Measurements from ENCODE around the gene UMODL1. TPM values are rescaled to one million over a fixed set of nuclear protein-coding genes. Genes with fewer than 3 reads are reported as not detected.

The UMODL1 gene
- total RNA-seq, 1 experiment from 2014 or later: 2.3 TPM

GRCh38 chr21:42041711-42042110, 29.4 kb upstream of the UMODL1 start:
- no peak overlapping the region for H3K4me3 ChIP-seq (ENCODE audit: low read length)
- H3K36me3 ChIP-seq (ENCODE audit: insufficient read depth, low read length): no peaks in the 10 kb centered on the region
- no peak for DNase-seq
- no peak overlapping the region for H2AFZ ChIP-seq (ENCODE audit: low read length)
- H3K9me3 ChIP-seq (ENCODE audit: low read length): no peaks in the 10 kb centered on the region
- no peak overlapping the region for H3K4me2 ChIP-seq (ENCODE audit: low read depth, low read length, poor library complexity, severe bottlenecking)
- H3K9ac ChIP-seq (ENCODE audit: low read length): no peak overlapping the region
- 0 out of 2 replicates have a peak, but pooled peaks cover 5% of the 10 kb centered on the region for H4K20me1 ChIP-seq (ENCODE audit: insufficient read depth, low read depth, low read length)
- no peaks in the 10 kb centered on the region for H3K9me2 ChIP-seq (replicated peaks; ENCODE audit: insufficient read depth, low read length)
- H3K27ac ChIP-seq (ENCODE audit: low read length): no peak overlapping the region
- H3K27me3 ChIP-seq (ENCODE audit: low read length): no peaks in the 10 kb centered on the region
- no peaks in the 10 kb centered on the region for H3K4me1 ChIP-seq (ENCODE audit: low read length)
- H3K79me2 ChIP-seq (ENCODE audit: low read length): no peaks in the 10 kb centered on the region

DNA sequence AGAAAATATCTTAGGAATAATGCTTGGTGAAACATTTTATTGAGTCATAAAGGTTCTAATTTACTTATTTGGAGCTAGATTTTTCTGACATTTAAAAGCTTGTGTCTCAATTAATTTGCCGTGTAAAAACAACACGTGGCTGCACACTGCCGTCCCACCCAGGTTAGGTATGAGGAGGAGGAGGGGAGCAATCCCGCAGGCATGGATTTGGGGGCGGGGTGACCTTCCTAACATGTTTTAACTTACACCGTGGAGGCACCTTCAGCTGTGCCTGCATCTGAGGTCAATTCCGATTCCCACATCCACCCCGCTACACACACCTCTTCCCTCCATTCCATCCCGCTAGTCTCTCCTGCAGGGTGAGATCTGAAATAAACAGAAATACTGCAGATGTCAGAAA, 28.5 kb upstream of the UMODL1 start:
- H3K79me2 ChIP-seq (ENCODE audit: low read length): no peaks in the 10 kb centered on the region
- no peaks in the 10 kb centered on the region for H3K9me2 ChIP-seq (replicated peaks; ENCODE audit: insufficient read depth, low read length)
- H3K9me3 ChIP-seq (ENCODE audit: low read length): no peaks in the 10 kb centered on the region
- H3K36me3 ChIP-seq (ENCODE audit: insufficient read depth, low read length): no peaks in the 10 kb centered on the region
- H3K4me1 ChIP-seq (ENCODE audit: low read length): no peaks in the 10 kb centered on the region
- 0 out of 2 replicates have a peak, but pooled peaks cover 5% of the 10 kb centered on the region for H4K20me1 ChIP-seq (ENCODE audit: insufficient read depth, low read depth, low read length)
- no peak overlapping the region for H2AFZ ChIP-seq (ENCODE audit: low read length)
- DNase-seq: no peak
- no peak overlapping the region for H3K27ac ChIP-seq (ENCODE audit: low read length)
- no peak overlapping the region for H3K4me3 ChIP-seq (ENCODE audit: low read length)
- no peaks in the 10 kb centered on the region for H3K27me3 ChIP-seq (ENCODE audit: low read length)
- H3K4me2 ChIP-seq (ENCODE audit: low read depth, low read length, poor library complexity, severe bottlenecking): no peak overlapping the region
- no peak overlapping the region for H3K9ac ChIP-seq (ENCODE audit: low read length)

DNA sequence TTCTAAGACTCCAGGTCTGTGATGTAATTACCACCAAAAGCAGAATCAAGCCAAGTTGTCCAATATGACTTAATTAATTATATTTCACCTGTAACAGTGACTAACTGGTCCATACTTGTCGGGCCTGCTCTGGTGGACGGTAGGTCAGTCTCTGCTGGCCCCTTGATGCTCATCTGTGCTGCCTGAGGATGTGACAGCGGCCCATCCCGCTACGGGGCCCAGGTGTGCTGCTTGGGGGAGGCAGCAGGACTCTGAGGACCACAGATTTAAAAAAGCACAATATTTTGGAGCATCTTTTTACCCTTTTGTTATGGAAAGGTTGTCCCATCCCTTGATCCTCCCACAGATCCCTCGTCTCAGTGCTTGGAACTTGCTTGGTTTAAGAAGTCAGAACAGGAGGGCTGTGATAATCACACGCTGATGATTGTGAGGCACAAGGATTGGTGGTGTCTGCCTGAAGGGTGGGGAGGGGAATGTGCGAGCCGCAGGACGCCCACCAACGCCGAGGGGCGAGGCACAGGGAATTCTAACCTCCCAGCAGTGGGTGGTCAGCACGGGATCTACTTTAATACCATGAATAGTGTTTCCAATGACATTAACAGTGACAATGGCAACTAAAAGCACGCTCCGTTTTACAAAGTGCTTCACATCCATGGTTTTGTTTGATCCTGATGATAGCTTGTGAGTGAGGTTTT, 27.8 kb upstream of the UMODL1 start:
- no peak overlapping the region for H3K27ac ChIP-seq (ENCODE audit: low read length)
- DNase-seq: no peak
- 0 out of 2 replicates have a peak, but pooled peaks cover 5% of the 10 kb centered on the region for H4K20me1 ChIP-seq (ENCODE audit: insufficient read depth, low read depth, low read length)
- H3K9ac ChIP-seq (ENCODE audit: low read length): no peak overlapping the region
- H3K27me3 ChIP-seq (ENCODE audit: low read length): no peaks in the 10 kb centered on the region
- no peak overlapping the region for H2AFZ ChIP-seq (ENCODE audit: low read length)
- no peaks in the 10 kb centered on the region for H3K36me3 ChIP-seq (ENCODE audit: insufficient read depth, low read length)
- H3K79me2 ChIP-seq (ENCODE audit: low read length): no peaks in the 10 kb centered on the region
- H3K9me2 ChIP-seq (replicated peaks; ENCODE audit: insufficient read depth, low read length): no peaks in the 10 kb centered on the region
- H3K4me1 ChIP-seq (ENCODE audit: low read length): no peaks in the 10 kb centered on the region
- no peak overlapping the region for H3K4me2 ChIP-seq (ENCODE audit: low read depth, low read length, poor library complexity, severe bottlenecking)
- no peaks in the 10 kb centered on the region for H3K9me3 ChIP-seq (ENCODE audit: low read length)
- H3K4me3 ChIP-seq (ENCODE audit: low read length): no peak overlapping the region

DNA sequence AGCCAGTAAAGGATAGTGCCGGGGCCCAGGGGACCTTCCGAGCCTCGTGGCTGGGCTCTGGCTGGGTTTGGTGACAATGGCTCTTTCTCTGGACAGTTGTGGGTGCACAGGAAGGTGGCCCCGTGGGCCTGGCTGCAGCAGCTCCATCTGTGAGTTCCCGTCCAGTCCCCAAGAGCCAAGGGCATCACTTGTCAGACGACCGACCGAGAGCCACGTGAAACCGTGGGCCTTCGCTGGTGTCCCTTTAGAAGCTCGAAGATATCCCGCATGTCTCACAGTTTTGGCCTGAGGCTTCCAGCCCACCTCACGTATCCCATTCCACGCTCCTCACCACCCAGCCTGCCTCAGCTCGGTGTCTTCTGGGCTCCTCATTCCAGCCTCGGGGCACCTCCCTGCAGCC, 27.2 kb upstream of the UMODL1 start:
- Histone ChIP-seq H3K4me1 (ENCODE audit: low read length) (no peaks in the 10 kb centered on the region), H4K20me1 (ENCODE audit: insufficient read depth, low read depth, low read length) (0 out of 2 replicates have a peak, but pooled peaks cover 5% of the 10 kb centered on the region), H3K27me3 (ENCODE audit: low read length) (no peaks in the 10 kb centered on the region), H3K36me3 (ENCODE audit: insufficient read depth, low read length) (no peaks in the 10 kb centered on the region), H2AFZ (ENCODE audit: low read length) (no peak overlapping the region), H3K4me3 (ENCODE audit: low read length) (no peak overlapping the region), H3K4me2 (ENCODE audit: low read depth, low read length, poor library complexity, severe bottlenecking) (no peak overlapping the region), H3K9me3 (ENCODE audit: low read length) (no peaks in the 10 kb centered on the region), H3K9ac (ENCODE audit: low read length) (no peak overlapping the region), H3K27ac (ENCODE audit: low read length) (no peak overlapping the region), H3K9me2 (replicated peaks; ENCODE audit: insufficient read depth, low read length) (no peaks in the 10 kb centered on the region), H3K79me2 (ENCODE audit: low read length) (no peaks in the 10 kb centered on the region)
- DNase-seq: no peak

- Histone ChIP-seq H3K79me2 (ENCODE audit: low read length) (no peaks in the 10 kb centered on the region), H4K20me1 (ENCODE audit: insufficient read depth, low read depth, low read length) (0 out of 2 replicates have a peak, but pooled peaks cover 5% of the 10 kb centered on the region), H3K9ac (ENCODE audit: low read length) (no peak overlapping the region), H3K27ac (ENCODE audit: low read length) (no peak overlapping the region), H3K36me3 (ENCODE audit: insufficient read depth, low read length) (no peaks in the 10 kb centered on the region), H3K9me3 (ENCODE audit: low read length) (no peaks in the 10 kb centered on the region), H3K4me2 (ENCODE audit: low read depth, low read length, poor library complexity, severe bottlenecking) (no peak overlapping the region), H3K4me3 (ENCODE audit: low read length) (no peak overlapping the region), H3K9me2 (replicated peaks; ENCODE audit: insufficient read depth, low read length) (no peaks in the 10 kb centered on the region), H3K4me1 (ENCODE audit: low read length) (no peaks in the 10 kb centered on the region), H2AFZ (ENCODE audit: low read length) (no peak overlapping the region), H3K27me3 (ENCODE audit: low read length) (no peaks in the 10 kb centered on the region)
- no peak for DNase-seq
These were observed 26.1 kb upstream of the UMODL1 start for GRCh38 chr21:42044871-42045495.

- H3K9me2 ChIP-seq (replicated peaks; ENCODE audit: insufficient read depth, low read length): no peaks in the 10 kb centered on the region
- no peak overlapping the region for H2AFZ ChIP-seq (ENCODE audit: low read length)
- no peak overlapping the region for H3K4me2 ChIP-seq (ENCODE audit: low read depth, low read length, poor library complexity, severe bottlenecking)
- H3K27ac ChIP-seq (ENCODE audit: low read length): no peak overlapping the region
- H3K79me2 ChIP-seq (ENCODE audit: low read length): no peaks in the 10 kb centered on the region
- H3K4me1 ChIP-seq (ENCODE audit: low read length): no peaks in the 10 kb centered on the region
- H4K20me1 ChIP-seq (ENCODE audit: insufficient read depth, low read depth, low read length): 0 out of 2 replicates have a peak, but pooled peaks cover 1% of the 10 kb centered on the region
- H3K4me3 ChIP-seq (ENCODE audit: low read length): no peak overlapping the region
- H3K9ac ChIP-seq (ENCODE audit: low read length): no peak overlapping the region
- DNase-seq: no peak
- H3K36me3 ChIP-seq (ENCODE audit: insufficient read depth, low read length): no peaks in the 10 kb centered on the region
- no peaks in the 10 kb centered on the region for H3K9me3 ChIP-seq (ENCODE audit: low read length)
- no peaks in the 10 kb centered on the region for H3K27me3 ChIP-seq (ENCODE audit: low read length)
These were observed 23.1 kb upstream of the UMODL1 start for GRCh38 chr21:42047821-42048613.

GRCh38 chr21:42048870-42049577, 22.1 kb upstream of the UMODL1 start:
- Histone ChIP-seq H3K9me3 (ENCODE audit: low read length) (no peaks in the 10 kb centered on the region), H3K4me1 (ENCODE audit: low read length) (no peaks in the 10 kb centered on the region), H3K27ac (ENCODE audit: low read length) (no peak overlapping the region), H3K4me2 (ENCODE audit: low read depth, low read length, poor library complexity, severe bottlenecking) (no peak overlapping the region), H2AFZ (ENCODE audit: low read length) (no peak overlapping the region), H3K36me3 (ENCODE audit: insufficient read depth, low read length) (no peaks in the 10 kb centered on the region), H3K27me3 (ENCODE audit: low read length) (no peaks in the 10 kb centered on the region), H4K20me1 (ENCODE audit: insufficient read depth, low read depth, low read length) (no peaks in the 10 kb centered on the region), H3K4me3 (ENCODE audit: low read length) (no peak overlapping the region), H3K9ac (ENCODE audit: low read length) (no peak overlapping the region), H3K79me2 (ENCODE audit: low read length) (no peaks in the 10 kb centered on the region), H3K9me2 (replicated peaks; ENCODE audit: insufficient read depth, low read length) (no peaks in the 10 kb centered on the region)
- DNase-seq: no peak
